OCI-LY7 (cell line): ENCODE results near the gene NRCAM.

Experiments used
- CTCF ChIP-seq: fragments of 200-600 bp; sonication (generic); conservative IDR thresholded peaks from 2 replicates; pipeline ENCODE4 v1.5.1; 2014; ENCODE audit warnings: mild to moderate bottlenecking, antibody characterized with exemption, low read length, moderate library complexity, mixed read lengths
- EZH2phosphoT487 ChIP-seq: fragments of 200-600 bp; sonication (generic); IDR thresholded peaks from 2 replicates; pipeline ENCODE4 v1.6.1; 2018; ENCODE audit warnings: low read depth, borderline replicate concordance, mild to moderate bottlenecking, mixed run types, antibody characterized with exemption, low read length, moderate library complexity, mixed read lengths

- no peak for TF ChIP-seq CTCF
- no peak for TF ChIP-seq EZH2phosphoT487
Observed at GRCh38 chr7:108108131-108108530, 348.1 kb downstream of the NRCAM start.
